ENCODE results near the gene GSTA4.

DNA sequence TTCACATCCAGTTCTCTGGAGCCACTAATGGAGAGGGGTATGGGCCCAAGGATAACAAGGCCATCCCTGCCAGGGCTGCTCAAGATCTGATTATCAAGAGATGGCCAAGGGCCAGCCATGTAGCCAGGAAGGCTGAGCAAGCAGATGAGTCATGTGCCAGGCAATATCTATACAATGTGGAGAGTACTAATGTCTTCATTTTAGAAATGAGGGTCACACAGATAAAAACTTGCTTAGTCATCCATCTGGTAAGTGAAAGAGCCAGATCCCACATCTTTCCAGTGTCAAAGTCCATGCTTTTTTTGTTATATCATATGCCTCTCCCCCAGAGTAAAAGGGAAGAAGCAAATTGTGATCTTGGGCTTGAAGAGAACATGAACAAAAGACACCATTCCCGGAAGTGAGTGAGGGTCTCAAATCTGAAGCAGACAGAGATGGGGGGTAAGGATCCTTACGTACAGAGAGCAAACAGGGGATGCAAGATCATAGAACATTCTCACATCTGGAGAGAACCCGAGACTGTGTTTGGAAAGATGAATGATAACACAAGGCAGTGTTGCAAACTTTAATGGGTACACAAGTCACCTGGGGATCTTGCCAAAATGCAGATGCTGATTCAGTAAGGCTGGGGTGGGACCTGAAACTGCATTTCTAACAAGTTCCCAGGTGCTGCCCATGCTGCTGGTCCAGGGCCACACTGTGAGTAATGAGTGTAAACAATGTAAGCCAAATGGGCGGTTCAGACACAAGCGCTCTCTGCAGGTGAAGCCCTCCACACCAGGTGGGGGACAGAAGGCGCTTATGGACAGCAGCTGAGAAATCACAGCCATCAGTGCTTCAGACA lies 65.5 kb downstream of the GSTA4 start:
- TF ChIP-seq CHD2 (IDR thresholded peaks at IDR 0.05; ENCODE audit: low read length) = no peak
- no peak for TF ChIP-seq POLR2AphosphoS5 (IDR thresholded peaks at IDR 0.05; ENCODE audit: low read depth, low read length)
- no peak for TF ChIP-seq CTCF (IDR thresholded peaks at IDR 0.05; ENCODE audit: control extremely low read depth in 1 of 3, insufficient read depth in 1 of 3, low read depth in 1 of 3, low read length in 3 of 3)
- no peak for TF ChIP-seq CEBPB (IDR thresholded peaks at IDR 0.05; ENCODE audit: low read depth, low read length)
- no peak for TF ChIP-seq EP300 (IDR thresholded peaks at IDR 0.05; ENCODE audit: borderline replicate concordance in 1 of 2, low read depth in 2 of 2, low read length in 2 of 2)
- no peak for TF ChIP-seq EZH2 (IDR thresholded peaks at IDR 0.05; ENCODE audit: low read depth, low read length, severe bottlenecking)
- TF ChIP-seq EGR1 (IDR thresholded peaks at IDR 0.05; ENCODE audit: borderline replicate concordance, low read depth, low read length) = no peak

Measured in H1 (cell line).